ENCODE results near the gene PAK5.

GRCh38 chr20:9543214-9543613, 295.7 kb downstream of the PAK5 start:
- TF ChIP-seq CTCF (IDR thresholded peaks at IDR 0.05): no peak
- TF ChIP-seq POLR2A (IDR thresholded peaks at IDR 0.05): no peak

Measured in uterus (tissue), 2 donors.